Body of pancreas (tissue), 4 donors: ENCODE measurements around the gene LSMEM2.

Source experiments
- CTCF ChIP-seq, 7 experiments: fragments of 450-650 bp in 4 of 7; fragments of 200-600 bp in 3 of 7; sonication (generic) in 3 of 7; IDR thresholded peaks; one replicate each; pipeline ENCODE4 v1.5.1; 2016 to 2019; ENCODE audit warnings: antibody characterized with exemption in 7 of 7
- POLR2A ChIP-seq, 3 donors: fragments of 450-650 bp; IDR thresholded peaks; one replicate each; pipeline ENCODE4 v1.6.1; 2016; ENCODE audit warnings: antibody characterized with exemption in 3 of 3, mild to moderate bottlenecking in 2 of 3

DNA sequence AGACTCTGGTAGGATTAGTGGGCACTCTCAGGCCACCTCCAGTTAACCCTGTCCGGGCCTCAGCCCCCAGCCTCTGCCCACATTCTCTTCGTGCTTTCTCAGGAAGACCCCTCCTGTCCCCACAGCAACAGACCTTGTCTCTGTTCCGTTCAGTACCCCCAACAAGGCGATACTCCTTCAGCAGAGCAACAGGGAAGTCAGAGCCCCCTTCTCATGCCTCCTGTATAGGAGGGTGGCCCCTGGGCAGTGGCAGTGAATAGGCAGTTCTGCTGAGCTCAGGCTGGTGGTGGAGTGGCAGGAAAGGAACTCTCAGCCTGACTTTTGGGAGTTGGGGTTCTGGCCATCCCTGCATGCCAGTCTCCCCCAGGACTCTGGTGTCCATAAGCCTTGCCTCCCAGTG, 9.4 kb upstream of the LSMEM2 start:
- TF ChIP-seq CTCF (IDR thresholded peaks at IDR 0.05) = no peak
- TF ChIP-seq POLR2A (IDR thresholded peaks at IDR 0.05) = no peak
